IPS DF 19.7 (cell line): Measurements from ENCODE around the gene SORCS1.

Source experiments
- DNase-seq: peaks from one replicate; pipeline ENCODE4 v3.0.0-alpha.2; 2013; ENCODE audit warnings: low read depth, low spot score

Gene SORCS1

DNA sequence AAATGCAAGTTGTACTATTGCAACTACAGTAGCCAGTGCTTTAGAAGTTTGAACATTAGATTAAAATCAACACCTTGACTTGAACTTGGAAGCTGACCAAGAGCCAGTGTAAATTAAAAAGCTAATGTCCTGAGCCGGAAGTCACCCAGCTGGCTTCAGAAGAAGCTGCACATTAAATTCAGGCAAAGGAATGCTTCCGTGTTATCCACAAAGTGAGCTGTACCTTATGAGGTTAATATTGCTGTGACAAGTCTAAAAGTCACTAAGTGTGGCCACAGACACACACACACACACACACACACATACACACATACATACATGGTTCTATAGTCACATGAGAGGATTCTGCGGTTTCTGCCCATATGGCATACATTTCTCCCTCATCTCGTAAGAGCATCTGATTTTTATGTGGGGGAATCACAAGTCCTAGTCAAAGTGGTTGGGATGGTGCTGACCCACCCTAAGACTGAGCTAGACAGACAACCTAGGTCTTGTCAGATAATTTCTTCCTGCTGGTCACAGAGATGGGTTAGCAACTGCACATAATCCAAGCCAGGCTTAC is 612.9 kb downstream of the SORCS1 start:
- no peak for DNase-seq

GRCh38 chr10:106548832-106549231 is 615.7 kb downstream of the SORCS1 start:
- DNase-seq = no peak

DNA sequence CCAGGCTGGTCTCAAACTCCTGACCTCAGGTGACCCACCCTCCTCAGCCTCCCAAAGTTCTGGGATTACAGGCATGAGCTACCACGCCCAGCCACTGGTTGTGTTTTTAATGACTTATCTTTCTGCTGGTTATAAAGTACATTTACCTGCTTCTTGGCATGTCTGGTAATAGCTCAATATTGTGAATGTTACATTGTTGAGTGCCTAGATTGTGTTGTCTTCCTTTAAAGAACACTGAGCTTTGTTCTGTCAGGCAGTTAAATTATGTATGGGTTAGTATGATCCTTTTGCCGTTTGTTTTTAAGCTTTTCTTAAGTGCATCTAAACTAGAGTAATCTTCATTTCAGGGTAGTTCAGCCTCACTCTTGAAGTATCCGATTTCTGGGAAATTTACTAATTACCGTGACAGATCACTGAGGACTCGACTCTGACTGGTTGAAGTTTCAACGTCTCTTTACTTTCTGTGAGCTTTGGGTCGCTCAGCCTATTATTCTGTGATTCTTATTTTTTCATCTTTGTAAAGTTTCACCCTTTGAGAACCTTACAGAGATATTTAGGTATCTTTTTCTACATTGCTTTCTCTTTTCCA is 617.4 kb downstream of the SORCS1 start:
- no peak for DNase-seq

DNA sequence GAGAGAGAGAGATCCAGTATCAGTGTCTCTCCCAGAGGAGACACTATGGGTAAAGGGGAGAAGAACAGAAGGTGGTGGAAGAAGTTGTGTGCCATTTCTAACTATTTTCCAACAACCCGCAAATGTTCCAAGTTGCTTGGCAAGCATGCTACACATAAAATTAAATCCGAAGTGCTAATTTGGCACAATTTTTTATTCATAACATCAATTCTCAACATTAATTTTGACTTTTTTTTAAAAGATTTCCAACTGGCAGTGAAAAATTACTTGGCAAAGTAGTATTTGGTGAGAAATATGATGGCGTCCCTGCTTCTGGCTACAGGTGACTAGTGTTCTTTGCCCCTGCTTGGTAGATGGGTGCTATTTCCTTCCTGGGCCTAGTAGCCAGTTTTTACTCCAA is 622.0 kb downstream of the SORCS1 start:
- DNase-seq = no peak

- DNase-seq = no peak
These were observed 623.9 kb downstream of the SORCS1 start for GRCh38 chr10:106540645-106541044.

DNA sequence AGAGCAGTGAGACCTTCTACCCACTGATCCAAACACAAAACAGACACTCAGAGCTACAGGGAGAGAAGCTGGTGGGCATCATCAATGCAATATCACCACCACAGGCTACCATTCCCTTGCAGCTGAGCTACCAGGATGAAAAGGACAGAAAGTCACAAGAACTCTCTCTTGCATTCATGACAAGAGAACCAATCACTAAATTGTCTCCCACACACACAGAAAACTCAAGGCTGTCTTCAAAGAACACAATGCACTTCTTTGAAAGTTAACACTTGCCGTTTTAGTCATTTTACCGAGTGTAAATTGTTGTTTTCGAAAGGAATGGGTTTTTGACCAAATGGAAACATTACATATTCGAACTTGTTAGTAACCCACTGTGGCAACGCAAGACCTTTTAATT is 626.6 kb downstream of the SORCS1 start:
- DNase-seq = no peak

DNA sequence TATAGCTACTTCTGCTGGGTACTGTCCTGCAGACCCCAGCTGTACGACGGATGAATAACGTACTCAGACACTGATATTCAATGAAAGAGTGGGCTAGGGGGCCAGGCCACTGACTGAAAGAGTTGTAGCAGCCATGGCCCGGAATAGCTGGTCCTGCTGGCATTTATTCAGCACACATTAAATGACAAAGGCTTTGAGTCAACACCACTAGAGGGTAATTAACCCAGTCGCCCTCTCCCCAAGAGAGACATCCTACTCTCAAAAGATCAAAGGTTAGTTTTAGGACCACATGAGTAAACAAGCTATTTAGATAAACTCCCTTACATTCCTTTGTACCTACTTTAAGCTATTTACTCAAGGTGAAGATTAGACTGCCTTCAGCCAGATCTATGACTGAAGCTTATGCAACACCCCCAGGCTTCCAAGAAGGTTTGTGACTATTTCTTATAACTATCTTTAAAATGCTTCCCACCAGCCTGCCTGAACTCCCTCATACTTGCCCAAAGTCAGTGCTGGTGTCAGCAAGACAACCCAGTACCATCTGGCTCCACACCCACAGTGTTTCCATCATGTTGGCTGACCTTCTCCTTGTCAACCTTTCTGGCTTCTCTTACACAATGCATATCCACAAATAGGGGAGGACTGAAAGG is 629.1 kb downstream of the SORCS1 start:
- peak; percentile 52 for DNase-seq

DNA sequence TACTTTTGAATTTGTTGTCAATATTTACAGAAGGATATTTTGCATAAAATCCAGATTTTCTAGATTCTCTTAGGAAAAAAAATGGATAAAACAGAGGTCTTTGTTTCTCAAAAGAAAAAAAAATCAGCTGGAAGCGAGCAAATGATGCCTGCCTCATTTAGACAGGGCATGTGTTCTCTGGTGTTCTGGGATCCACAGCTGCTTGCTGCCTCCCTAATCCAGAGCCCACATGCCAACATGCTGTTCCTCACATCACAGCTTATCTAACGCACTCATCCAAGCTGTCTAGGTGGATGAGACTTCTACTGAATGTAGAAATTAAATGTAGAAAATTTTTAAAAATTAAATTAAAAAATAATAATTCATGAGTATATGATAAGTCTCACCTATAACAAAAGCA is 630.1 kb downstream of the SORCS1 start:
- DNase-seq = no peak

DNA sequence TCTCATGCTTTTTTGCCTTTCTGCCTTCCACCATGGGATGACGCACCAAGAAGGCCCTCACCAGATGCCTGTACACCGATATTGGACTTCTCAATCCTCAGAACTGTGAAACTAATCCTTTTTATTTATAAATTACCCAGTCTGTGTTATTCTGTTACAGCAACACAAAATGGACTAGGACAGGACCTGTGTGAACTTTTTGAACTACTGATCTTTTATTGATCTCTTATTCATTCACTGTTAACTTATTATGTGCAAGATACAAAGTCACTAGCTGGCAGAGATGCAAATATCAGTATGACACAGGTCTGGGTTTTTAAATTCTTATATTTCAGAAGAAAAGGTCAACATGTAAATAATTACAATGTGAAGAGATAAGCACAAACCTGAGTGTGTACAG is 635.8 kb downstream of the SORCS1 start:
- no peak for DNase-seq

DNA sequence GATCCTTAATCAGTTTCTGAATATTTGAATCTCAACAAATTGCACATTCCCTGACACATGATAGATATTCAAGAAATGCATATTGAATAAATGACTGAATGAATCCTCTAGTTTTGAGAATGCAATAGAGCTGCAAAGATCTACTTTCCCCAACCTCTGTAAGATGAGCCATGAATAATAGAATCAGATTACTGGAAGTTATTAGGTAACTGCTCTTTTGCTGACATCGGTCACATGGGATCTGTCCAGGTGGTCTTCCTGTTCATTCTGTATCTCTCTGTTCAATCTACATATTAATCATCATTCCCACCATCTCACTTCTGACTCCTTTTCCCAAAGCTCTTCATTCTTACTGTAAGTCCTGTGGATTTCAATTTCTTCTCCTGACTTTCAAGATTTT is 638.7 kb downstream of the SORCS1 start:
- DNase-seq = no peak
